GM21515 (cell line): Measurements from ENCODE around the gene SPATA18.
"Not testable (repeated sequence)": the region's sequence is repeated elsewhere in the genome, so short reads cannot be mapped to it uniquely, and the experiment has no call there.

ENCODE experiments used
- ATAC-seq: cut with Tn5 transposase; IDR thresholded peaks from one replicate; pipeline ENCODE4 v1.9.1; 2021; ENCODE audit not compliant: unreplicated experiment

The SPATA18 gene

GRCh38 chr4:52106191-52106590 is 55.1 kb downstream of the SPATA18 start:
- ATAC-seq, result no peak

GRCh38 chr4:52106660-52107059 is 55.6 kb downstream of the SPATA18 start:
- no peak for ATAC-seq

- no peak for ATAC-seq
These were observed 56.2 kb downstream of the SPATA18 start for GRCh38 chr4:52107336-52107735.

- no peak for ATAC-seq
These were observed 56.6 kb downstream of the SPATA18 start for GRCh38 chr4:52107745-52108144.

GRCh38 chr4:52110171-52110570 is 59.1 kb downstream of the SPATA18 start:
- ATAC-seq, result no peak

GRCh38 chr4:52111995-52112394 is 60.9 kb downstream of the SPATA18 start:
- no peak for ATAC-seq

GRCh38 chr4:52112411-52112810 is 61.3 kb downstream of the SPATA18 start:
- no peak for ATAC-seq

- ATAC-seq, result no peak
These were observed 65.5 kb downstream of the SPATA18 start for GRCh38 chr4:52116641-52117040.

GRCh38 chr4:52126226-52126625 is 75.1 kb downstream of the SPATA18 start:
- ATAC-seq, result no peak

- no peak for ATAC-seq
These were observed 75.9 kb downstream of the SPATA18 start for GRCh38 chr4:52126966-52127365.

- no peak for ATAC-seq
These were observed 84.1 kb downstream of the SPATA18 start for GRCh38 chr4:52135171-52135570.

- ATAC-seq, result not testable (repeated sequence)
These were observed 86.0 kb downstream of the SPATA18 start for GRCh38 chr4:52137152-52137551.

- ATAC-seq, result no peak
These were observed 91.7 kb downstream of the SPATA18 start for GRCh38 chr4:52142816-52143215.

GRCh38 chr4:52143815-52144214 is 92.7 kb downstream of the SPATA18 start:
- no peak for ATAC-seq

GRCh38 chr4:52144372-52144771 is 93.3 kb downstream of the SPATA18 start:
- no peak for ATAC-seq
